GM12801 (cell line): ENCODE data around the gene SPDYA.

ENCODE experiments used
- CTCF ChIP-seq: IDR thresholded peaks from one replicate; pipeline ENCODE4 v1.5.1; 2011; ENCODE audit warnings: control low read depth; ENCODE audit not compliant: insufficient read length; ENCODE audit errors: extremely low read depth

Gene SPDYA

GRCh38 chr2:28772351-28772750 is 38.3 kb upstream of the SPDYA start:
- TF ChIP-seq CTCF, result no peak

GRCh38 chr2:28776471-28776870 is 34.2 kb upstream of the SPDYA start:
- TF ChIP-seq CTCF, result no peak

- TF ChIP-seq CTCF, result no peak
Observed at GRCh38 chr2:28778392-28778791, 32.2 kb upstream of the SPDYA start.

GRCh38 chr2:28779001-28779400 is 31.6 kb upstream of the SPDYA start:
- TF ChIP-seq CTCF, result no peak

GRCh38 chr2:28780496-28780895 is 30.1 kb upstream of the SPDYA start:
- no peak for TF ChIP-seq CTCF

- no peak for TF ChIP-seq CTCF
Observed at GRCh38 chr2:28782423-28782822, 28.2 kb upstream of the SPDYA start.

- TF ChIP-seq CTCF, result no peak
Observed at GRCh38 chr2:28796620-28797019, 14.0 kb upstream of the SPDYA start.

GRCh38 chr2:28801726-28802125 is 8.9 kb upstream of the SPDYA start:
- TF ChIP-seq CTCF, result no peak
